WTC11 (cell line): ENCODE data around the gene ATL3. TPM values are rescaled to one million over a fixed set of nuclear protein-coding genes. Genes with fewer than 3 reads are reported as not detected.
"Not testable (repeated sequence)": the region's sequence is repeated elsewhere in the genome, so short reads cannot be mapped to it uniquely, and the experiment has no call there.

ENCODE experiments used
- ATAC-seq: fragments of 200-7000 bp; cut with Tn5 transposase; 2 replicates; pipeline ENCODE4 v1.10.0; 2021; ENCODE audit warnings: mild to moderate bottlenecking, moderate library complexity
- CTCF ChIA-PET: fragments of 300-600 bp; sonication (Branson Sonifier 250); formaldehyde crosslinking; loops from one replicate; lab custom pipeline; 2021; ENCODE audit warnings: antibody characterized with exemption; lab: Charles Lee
- POLR2A ChIA-PET: fragments of 350-600 bp; sonication (Branson Sonifier 250); formaldehyde crosslinking; loops from one replicate; lab custom pipeline; 2021; ENCODE audit warnings: antibody characterized with exemption; lab: Charles Lee
- DNase-seq: peaks from one replicate; pipeline ENCODE4 v3.0.0; 2021; ENCODE audit warnings: low spot score
- H3K27ac Mint-ChIP-seq: 2 replicates; pipeline ENCODE4 v1.8.0; 2021; ENCODE audit warnings: mixed read lengths
- H3K27me3 Mint-ChIP-seq: 2 replicates; pipeline ENCODE4 v1.8.0; 2021; ENCODE audit warnings: low read depth, mild to moderate bottlenecking, moderate library complexity, mixed read lengths
- H3K36me3 Mint-ChIP-seq: 2 replicates; pipeline ENCODE4 v1.8.0; 2021; ENCODE audit warnings: mixed read lengths
- H3K4me1 Mint-ChIP-seq: 2 replicates; pipeline ENCODE4 v1.8.0; 2022; ENCODE audit warnings: mixed read lengths
- H3K4me3 Mint-ChIP-seq: 2 replicates; pipeline ENCODE4 v1.8.0; 2021; ENCODE audit warnings: mild to moderate bottlenecking, moderate library complexity, mixed read lengths
- H3K9me3 Mint-ChIP-seq: 2 replicates; pipeline ENCODE4 v1.8.0; 2021; ENCODE audit warnings: mixed read lengths
- GRHL2 ChIP-seq: fragments of 250-450 bp; sonication (Bioruptor Pico); IDR thresholded peaks from 2 replicates; pipeline ENCODE4 v1.8.0; 2022; ENCODE audit warnings: mild to moderate bottlenecking, moderate library complexity; ENCODE audit not compliant: insufficient replicate concordance, severe bottlenecking
- HMGA2 ChIP-seq: fragments of 250-450 bp; sonication (Bioruptor Pico); IDR thresholded peaks from 2 replicates; pipeline ENCODE4 v1.4.0; 2021; ENCODE audit warnings: mild to moderate bottlenecking, moderate library complexity
- SOX15 ChIP-seq: fragments of 250-450 bp; sonication (Bioruptor Pico); IDR thresholded peaks from 2 replicates; pipeline ENCODE4 v1.9.0; 2021; ENCODE audit warnings: mild to moderate bottlenecking
- SP1 ChIP-seq: sonication (generic); formaldehyde crosslinking; conservative IDR thresholded peaks from 2 replicates; pipeline ENCODE4 v1.8.1; 2022; ENCODE audit warnings: missing genetic modification reagents
- ZNF121 ChIP-seq: sonication (generic); formaldehyde crosslinking; IDR thresholded peaks from 2 replicates; pipeline ENCODE4 v1.8.0; 2023; ENCODE audit warnings: missing genetic modification reagents
- ZNF263 ChIP-seq: sonication (generic); formaldehyde crosslinking; IDR thresholded peaks from 2 replicates; pipeline ENCODE4 v1.8.1; 2022; ENCODE audit warnings: low read depth, mild to moderate bottlenecking, moderate library complexity, missing genetic modification reagents
- ZNF425 ChIP-seq: fragments of 250-450 bp; sonication (Bioruptor Pico); conservative IDR thresholded peaks from 2 replicates; pipeline ENCODE4 v1.9.0; 2021; ENCODE audit warnings: mild to moderate bottlenecking
- total RNA-seq: library from RNA; stranded (reverse); gene quantifications from 3 replicates; pipeline ENCODE4 v1.2.3, GENCODE V29; 2021
- TF ChIP-seq, protein P1 (sequence below): sonication (generic); formaldehyde crosslinking; IDR thresholded peaks from 2 replicates; pipeline ENCODE4 v1.8.0; 2023; ENCODE audit warnings: mild to moderate bottlenecking, missing genetic modification reagents
- TF ChIP-seq, protein P2 (sequence below): fragments of 200-600 bp; IDR thresholded peaks from 2 replicates; pipeline ENCODE4 v1.8.0; 2022; ENCODE audit warnings: antibody characterized with exemption
- TF ChIP-seq, protein P3 (sequence below): sonication (generic); formaldehyde crosslinking; IDR thresholded peaks from 2 replicates; pipeline ENCODE4 v1.8.1; 2023; ENCODE audit warnings: mild to moderate bottlenecking, missing genetic modification reagents, moderate library complexity

ATL3 gene
- total RNA-seq, 1 experiment from 2014 or later, result 32.1 TPM

DNA sequence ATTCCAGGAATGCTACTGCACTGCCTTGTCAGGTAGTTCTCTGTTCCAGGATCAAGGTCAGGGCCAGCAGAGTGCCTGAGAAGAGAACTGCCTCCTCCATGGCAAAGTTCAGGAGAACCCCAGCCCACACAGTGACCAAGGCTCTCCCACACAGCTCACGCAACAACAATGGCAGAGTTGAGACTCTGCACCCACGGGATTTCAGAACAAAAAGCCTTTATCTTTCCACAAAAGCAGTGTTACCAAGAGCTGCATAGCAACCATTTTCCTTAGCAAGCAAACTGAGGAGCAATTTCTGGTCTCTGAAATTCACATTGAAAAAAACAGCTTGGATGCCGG, 68.0 kb downstream of the ATL3 start (continued):
- TF ChIP-seq, protein P1, sequence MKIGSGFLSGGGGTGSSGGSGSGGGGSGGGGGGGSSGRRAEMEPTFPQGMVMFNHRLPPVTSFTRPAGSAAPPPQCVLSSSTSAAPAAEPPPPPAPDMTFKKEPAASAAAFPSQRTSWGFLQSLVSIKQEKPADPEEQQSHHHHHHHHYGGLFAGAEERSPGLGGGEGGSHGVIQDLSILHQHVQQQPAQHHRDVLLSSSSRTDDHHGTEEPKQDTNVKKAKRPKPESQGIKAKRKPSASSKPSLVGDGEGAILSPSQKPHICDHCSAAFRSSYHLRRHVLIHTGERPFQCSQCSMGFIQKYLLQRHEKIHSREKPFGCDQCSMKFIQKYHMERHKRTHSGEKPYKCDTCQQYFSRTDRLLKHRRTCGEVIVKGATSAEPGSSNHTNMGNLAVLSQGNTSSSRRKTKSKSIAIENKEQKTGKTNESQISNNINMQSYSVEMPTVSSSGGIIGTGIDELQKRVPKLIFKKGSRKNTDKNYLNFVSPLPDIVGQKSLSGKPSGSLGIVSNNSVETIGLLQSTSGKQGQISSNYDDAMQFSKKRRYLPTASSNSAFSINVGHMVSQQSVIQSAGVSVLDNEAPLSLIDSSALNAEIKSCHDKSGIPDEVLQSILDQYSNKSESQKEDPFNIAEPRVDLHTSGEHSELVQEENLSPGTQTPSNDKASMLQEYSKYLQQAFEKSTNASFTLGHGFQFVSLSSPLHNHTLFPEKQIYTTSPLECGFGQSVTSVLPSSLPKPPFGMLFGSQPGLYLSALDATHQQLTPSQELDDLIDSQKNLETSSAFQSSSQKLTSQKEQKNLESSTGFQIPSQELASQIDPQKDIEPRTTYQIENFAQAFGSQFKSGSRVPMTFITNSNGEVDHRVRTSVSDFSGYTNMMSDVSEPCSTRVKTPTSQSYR, result no peak
- TF ChIP-seq GRHL2, result no peak
- TF ChIP-seq HMGA2 (CRISPR knock-in tag), result no peak
- TF ChIP-seq ZNF425 (CRISPR knock-in tag), result no peak
- TF ChIP-seq SP1 (CRISPR knock-in tag), result no peak
- TF ChIP-seq, protein P2, sequence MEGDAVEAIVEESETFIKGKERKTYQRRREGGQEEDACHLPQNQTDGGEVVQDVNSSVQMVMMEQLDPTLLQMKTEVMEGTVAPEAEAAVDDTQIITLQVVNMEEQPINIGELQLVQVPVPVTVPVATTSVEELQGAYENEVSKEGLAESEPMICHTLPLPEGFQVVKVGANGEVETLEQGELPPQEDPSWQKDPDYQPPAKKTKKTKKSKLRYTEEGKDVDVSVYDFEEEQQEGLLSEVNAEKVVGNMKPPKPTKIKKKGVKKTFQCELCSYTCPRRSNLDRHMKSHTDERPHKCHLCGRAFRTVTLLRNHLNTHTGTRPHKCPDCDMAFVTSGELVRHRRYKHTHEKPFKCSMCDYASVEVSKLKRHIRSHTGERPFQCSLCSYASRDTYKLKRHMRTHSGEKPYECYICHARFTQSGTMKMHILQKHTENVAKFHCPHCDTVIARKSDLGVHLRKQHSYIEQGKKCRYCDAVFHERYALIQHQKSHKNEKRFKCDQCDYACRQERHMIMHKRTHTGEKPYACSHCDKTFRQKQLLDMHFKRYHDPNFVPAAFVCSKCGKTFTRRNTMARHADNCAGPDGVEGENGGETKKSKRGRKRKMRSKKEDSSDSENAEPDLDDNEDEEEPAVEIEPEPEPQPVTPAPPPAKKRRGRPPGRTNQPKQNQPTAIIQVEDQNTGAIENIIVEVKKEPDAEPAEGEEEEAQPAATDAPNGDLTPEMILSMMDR, result no peak
- TF ChIP-seq, all 79 proteins: peak for 0

GRCh38 chr11:63602290-63603179, 68.6 kb downstream of the ATL3 start:
- ATAC-seq, H3K4me3 Mint-ChIP-seq, H3K27me3 Mint-ChIP-seq, POLR2A ChIA-PET, H3K9me3 Mint-ChIP-seq, DNase-seq: not testable (repeated sequence)
- Mint-ChIP-seq H3K4me1 (peaks cover 24% of the 10 kb centered on the region), H3K27ac (peak overlapping the region; percentile 69), H3K36me3 (peaks cover 26% of the 10 kb centered on the region)
- CTCF ChIA-PET, result interaction anchor here (2.0 kb wide), 1 partner anchor 95 kb away, joined by 5 read pairs; no protein-coding TSS in a partner anchor

DNA sequence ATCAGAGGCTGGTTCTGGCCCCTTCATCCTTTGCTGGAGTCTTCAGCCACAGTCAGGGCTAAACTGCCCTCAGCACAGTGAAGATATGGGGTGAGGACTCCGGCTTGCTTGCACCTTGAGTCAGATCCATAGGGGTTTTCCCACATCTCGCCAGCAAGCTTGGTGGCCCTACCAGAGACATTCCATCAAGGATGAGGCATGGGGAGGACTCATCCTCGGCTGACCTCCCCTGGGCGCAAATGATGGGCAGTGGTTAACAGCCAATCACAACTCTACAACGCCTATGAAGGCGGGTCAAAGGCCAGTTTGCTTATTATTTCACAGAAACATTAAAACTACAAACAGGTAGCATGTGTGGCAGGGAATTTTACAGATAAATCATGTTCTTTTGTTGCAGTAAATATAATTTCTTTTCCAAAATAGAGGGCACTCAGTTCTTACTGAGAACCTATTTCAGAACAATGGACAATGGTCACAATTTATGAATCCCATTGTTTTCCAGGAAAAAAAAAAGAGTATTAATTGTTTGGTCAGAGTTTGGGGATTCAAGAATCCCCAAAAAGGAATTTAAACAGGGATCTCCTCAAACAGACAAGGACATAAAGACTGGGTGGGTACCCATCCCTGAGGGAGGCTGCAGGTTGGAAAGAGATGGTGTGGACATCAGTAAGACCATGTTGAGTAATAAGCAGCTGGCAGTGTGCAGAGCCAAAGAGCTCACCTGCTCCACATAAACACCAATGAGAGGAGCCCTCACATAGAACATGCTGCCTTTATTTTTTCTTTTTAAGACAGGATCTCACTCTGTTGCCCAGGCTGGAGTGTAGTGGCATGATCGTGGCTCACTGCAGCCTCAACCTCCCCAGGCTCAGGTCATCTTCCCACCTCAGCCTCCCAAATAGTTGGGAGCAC, 71.7 kb downstream of the ATL3 start:
- Mint-ChIP-seq H3K4me3 (no peak overlapping the region), H3K36me3 (peaks cover 48% of the 10 kb centered on the region), H3K27ac (peak overlapping the region; percentile 63; the same call in 1 of the 2 replicates), H3K27me3 (no peaks in the 10 kb centered on the region), H3K4me1 (peaks cover 13% of the 10 kb centered on the region)
- DNase-seq, result no peak
- CTCF ChIA-PET, result no interaction called here
- no peak for ATAC-seq
- POLR2A ChIA-PET, result no interaction called here
- TF ChIP-seq SOX15 (CRISPR knock-in tag) (no peak), ZNF121 (peak; percentile 11; the same call in 1 of the 2 replicates), ZNF263 (CRISPR knock-in tag) (peak; percentile 26; the same call in 1 of the 2 replicates)
- TF ChIP-seq, protein P3, sequence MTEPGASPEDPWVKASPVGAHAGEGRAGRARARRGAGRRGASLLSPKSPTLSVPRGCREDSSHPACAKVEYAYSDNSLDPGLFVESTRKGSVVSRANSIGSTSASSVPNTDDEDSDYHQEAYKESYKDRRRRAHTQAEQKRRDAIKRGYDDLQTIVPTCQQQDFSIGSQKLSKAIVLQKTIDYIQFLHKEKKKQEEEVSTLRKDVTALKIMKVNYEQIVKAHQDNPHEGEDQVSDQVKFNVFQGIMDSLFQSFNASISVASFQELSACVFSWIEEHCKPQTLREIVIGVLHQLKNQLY (CRISPR knock-in tag), result no peak
- TF ChIP-seq, all 79 proteins: peak for 2
- H3K9me3 Mint-ChIP-seq, result peaks cover 9% of the 10 kb centered on the region; the same call in 1 of the 2 replicates
